ENCODE measurements around the gene FAAP20.

DNA sequence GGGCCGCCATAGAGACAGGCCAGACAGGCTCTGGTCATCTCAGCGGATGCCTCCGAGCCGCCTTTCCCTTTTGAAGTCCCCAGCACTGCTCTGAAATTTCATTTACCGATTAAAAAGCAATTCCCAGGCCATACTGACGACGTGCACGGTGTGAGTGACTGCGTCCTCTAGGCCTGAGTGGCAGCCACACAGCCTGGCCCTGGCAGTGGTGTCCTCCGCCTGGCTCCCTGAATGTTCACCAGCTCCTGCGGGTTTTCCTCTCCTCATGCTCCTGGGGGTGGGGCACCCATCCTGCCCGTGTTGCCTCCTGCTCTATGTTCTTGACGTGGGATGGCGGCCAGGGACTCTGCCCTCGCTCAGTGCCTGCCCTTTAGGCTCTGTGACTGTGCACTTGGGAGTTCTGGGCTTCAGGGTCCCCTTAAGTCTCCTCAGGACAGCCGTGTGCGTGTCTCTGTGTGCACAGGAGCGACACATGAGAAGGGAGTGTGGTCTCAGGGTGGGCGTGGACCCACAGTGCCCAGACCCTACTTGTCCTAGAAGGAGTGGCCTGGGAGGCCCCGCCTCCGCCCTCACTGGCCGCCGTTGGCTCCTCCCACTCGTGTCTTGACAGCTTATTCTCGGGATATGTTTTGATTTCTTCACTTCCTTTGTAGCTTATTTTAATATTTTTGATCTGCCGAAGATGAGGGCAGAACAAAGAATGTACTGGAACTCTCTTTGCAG is 37.1 kb upstream of the FAAP20 start:
- TF ChIP-seq, protein P1, sequence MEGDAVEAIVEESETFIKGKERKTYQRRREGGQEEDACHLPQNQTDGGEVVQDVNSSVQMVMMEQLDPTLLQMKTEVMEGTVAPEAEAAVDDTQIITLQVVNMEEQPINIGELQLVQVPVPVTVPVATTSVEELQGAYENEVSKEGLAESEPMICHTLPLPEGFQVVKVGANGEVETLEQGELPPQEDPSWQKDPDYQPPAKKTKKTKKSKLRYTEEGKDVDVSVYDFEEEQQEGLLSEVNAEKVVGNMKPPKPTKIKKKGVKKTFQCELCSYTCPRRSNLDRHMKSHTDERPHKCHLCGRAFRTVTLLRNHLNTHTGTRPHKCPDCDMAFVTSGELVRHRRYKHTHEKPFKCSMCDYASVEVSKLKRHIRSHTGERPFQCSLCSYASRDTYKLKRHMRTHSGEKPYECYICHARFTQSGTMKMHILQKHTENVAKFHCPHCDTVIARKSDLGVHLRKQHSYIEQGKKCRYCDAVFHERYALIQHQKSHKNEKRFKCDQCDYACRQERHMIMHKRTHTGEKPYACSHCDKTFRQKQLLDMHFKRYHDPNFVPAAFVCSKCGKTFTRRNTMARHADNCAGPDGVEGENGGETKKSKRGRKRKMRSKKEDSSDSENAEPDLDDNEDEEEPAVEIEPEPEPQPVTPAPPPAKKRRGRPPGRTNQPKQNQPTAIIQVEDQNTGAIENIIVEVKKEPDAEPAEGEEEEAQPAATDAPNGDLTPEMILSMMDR (conservative IDR thresholded peaks at IDR 0.05 in 1 of 2, IDR thresholded peaks at IDR 0.05 in 1 of 2; ENCODE audit: extremely low read depth in 1 of 2, insufficient read depth in 1 of 2, low read depth in 1 of 2, low read length in 2 of 2) = no peak
- TF ChIP-seq EZH2 (IDR thresholded peaks at IDR 0.05; ENCODE audit: borderline replicate concordance, low read length) = no peak
